Tibial nerve (tissue), 4 donors: ENCODE data around the gene PPP1R12A. TPM values are rescaled to one million over a fixed set of nuclear protein-coding genes. Genes with fewer than 3 reads are reported as not detected.

Experiments
- DNase-seq, 2 donors: peaks; one replicate each; pipeline ENCODE4 v3.0.0-alpha.2; 2019; ENCODE audit warnings: low spot score in 2 of 2
- H3K27ac ChIP-seq, 4 donors: fragments of 200-600 bp; sonication (generic) in 3 of 4; one replicate each; pipeline ENCODE4 v1.5.1; 2017 to 2019; ENCODE audit warnings: mild to moderate bottlenecking in 1 of 4
- H3K27me3 ChIP-seq, 2 donors: fragments of 200-600 bp; sonication (generic) in 1 of 2; one replicate each; pipeline versions ENCODE4 v1.5.1 to v1.6.0; 2017 to 2019
- H3K36me3 ChIP-seq, 3 donors: fragments of 200-600 bp; sonication (generic); one replicate each; pipeline ENCODE4 v1.5.1; 2018 to 2019
- H3K4me1 ChIP-seq, 4 donors: fragments of 200-600 bp; sonication (generic) in 3 of 4; one replicate each; pipeline ENCODE4 v1.5.1; 2017 to 2019
- H3K4me3 ChIP-seq, 4 donors: fragments of 200-600 bp; sonication (generic) in 3 of 4; one replicate each; pipeline ENCODE4 v1.5.1; 2017 to 2019; ENCODE audit warnings: mild to moderate bottlenecking in 1 of 4, moderate library complexity in 1 of 4
- H3K9me3 ChIP-seq, 4 donors: fragments of 200-600 bp; sonication (generic) in 3 of 4; one replicate each; pipeline ENCODE4 v1.5.1; 2017 to 2019
- EP300 ChIP-seq, 2 donors: sonication (generic); formaldehyde crosslinking; IDR thresholded peaks; one replicate each; pipeline ENCODE4 v1.6.1; 2017; ENCODE audit warnings: antibody characterized with exemption in 2 of 2, mild to moderate bottlenecking in 1 of 2
- POLR2A ChIP-seq, 2 donors: fragments of 450-650 bp; IDR thresholded peaks; one replicate each; pipeline ENCODE4 v1.6.1; 2017; ENCODE audit warnings: antibody characterized with exemption in 2 of 2, mild to moderate bottlenecking in 2 of 2, moderate library complexity in 2 of 2
- WGBS, 2 donors: methylation state at CpG; one replicate each; pipeline ENCODE4 v1.1.5; 2018; 5-methylcytosine and 5-hydroxymethylcytosine counted together
- total RNA-seq, 4 donors: library from RNA; depleted of rRNA; stranded (reverse); fragments of >200 nt; gene quantifications; one replicate each; pipeline ENCODE4 v1.1.0, GENCODE V29; 2016
- TF ChIP-seq, protein P1 (sequence below), 5 experiments: fragments of 200-600 bp in 3 of 5; fragments of 450-650 bp in 2 of 5; sonication (generic) in 3 of 5; IDR thresholded peaks; one replicate each; pipeline ENCODE4 v1.5.1; 2016 to 2019; ENCODE audit warnings: antibody characterized with exemption in 5 of 5, mild to moderate bottlenecking in 3 of 5, moderate library complexity in 2 of 5

The PPP1R12A gene
- total RNA-seq, 4 donors from 2014 or later = 84.3 to 137 (median 99.6) TPM

DNA sequence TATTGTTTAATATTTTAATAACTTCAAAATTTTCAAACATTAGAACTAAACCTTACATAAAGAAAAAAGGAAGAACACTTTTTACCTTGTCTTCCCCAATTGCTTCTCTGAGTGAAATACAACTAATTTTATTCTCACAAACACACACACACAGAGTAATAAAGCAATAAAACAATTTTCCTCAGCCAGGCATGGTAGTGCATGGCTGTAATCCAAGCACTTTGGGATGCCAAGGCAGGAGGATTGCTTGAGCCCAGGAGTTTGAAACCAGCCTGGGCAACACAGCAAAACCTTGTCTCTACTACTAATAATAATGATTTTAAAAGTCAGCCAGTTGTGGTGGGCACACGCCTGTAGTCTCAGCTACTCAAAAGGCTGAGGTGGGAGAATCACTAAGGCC, 13.1 kb downstream of the PPP1R12A start:
- Histone ChIP-seq H3K4me3 (no peak overlapping the region), H3K9me3 (no peaks in the 10 kb centered on the region), H3K27ac (no peak overlapping the region), H3K27me3 (no peaks in the 10 kb centered on the region), H3K36me3 (no peaks in the 10 kb centered on the region), H3K4me1 (peaks cover 0 to 44% (median 10%) of the 10 kb centered on the region in 4 donors)
- DNase-seq = no peak
- 73 to 88% methylated on average over 1 of the region's 1 CpG for WGBS, 2 donors
- TF ChIP-seq, protein P1, sequence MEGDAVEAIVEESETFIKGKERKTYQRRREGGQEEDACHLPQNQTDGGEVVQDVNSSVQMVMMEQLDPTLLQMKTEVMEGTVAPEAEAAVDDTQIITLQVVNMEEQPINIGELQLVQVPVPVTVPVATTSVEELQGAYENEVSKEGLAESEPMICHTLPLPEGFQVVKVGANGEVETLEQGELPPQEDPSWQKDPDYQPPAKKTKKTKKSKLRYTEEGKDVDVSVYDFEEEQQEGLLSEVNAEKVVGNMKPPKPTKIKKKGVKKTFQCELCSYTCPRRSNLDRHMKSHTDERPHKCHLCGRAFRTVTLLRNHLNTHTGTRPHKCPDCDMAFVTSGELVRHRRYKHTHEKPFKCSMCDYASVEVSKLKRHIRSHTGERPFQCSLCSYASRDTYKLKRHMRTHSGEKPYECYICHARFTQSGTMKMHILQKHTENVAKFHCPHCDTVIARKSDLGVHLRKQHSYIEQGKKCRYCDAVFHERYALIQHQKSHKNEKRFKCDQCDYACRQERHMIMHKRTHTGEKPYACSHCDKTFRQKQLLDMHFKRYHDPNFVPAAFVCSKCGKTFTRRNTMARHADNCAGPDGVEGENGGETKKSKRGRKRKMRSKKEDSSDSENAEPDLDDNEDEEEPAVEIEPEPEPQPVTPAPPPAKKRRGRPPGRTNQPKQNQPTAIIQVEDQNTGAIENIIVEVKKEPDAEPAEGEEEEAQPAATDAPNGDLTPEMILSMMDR (IDR thresholded peaks at IDR 0.05) = no peak
- TF ChIP-seq POLR2A (IDR thresholded peaks at IDR 0.05) (no peak), EP300 (IDR thresholded peaks at IDR 0.05) (no peak)

- no peak overlapping the region for H3K4me3 ChIP-seq
- DNase-seq = no peak
- TF ChIP-seq EP300 (IDR thresholded peaks at IDR 0.05) = no peak
- no peak for TF ChIP-seq POLR2A (IDR thresholded peaks at IDR 0.05)
- TF ChIP-seq, protein P1 (IDR thresholded peaks at IDR 0.05) = no peak
- H3K4me1 ChIP-seq = peaks cover 0 to 52% (median 9%) of the 10 kb centered on the region in 4 donors
- no peaks in the 10 kb centered on the region for H3K27me3 ChIP-seq
- WGBS, 2 donors = 80% methylated on average over 5 of the region's 5 CpGs
- no peaks in the 10 kb centered on the region for H3K9me3 ChIP-seq
- H3K36me3 ChIP-seq = no peaks in the 10 kb centered on the region
- no peak overlapping the region for H3K27ac ChIP-seq
Observed at GRCh38 chr12:79920421-79921238, 14.3 kb downstream of the PPP1R12A start.

DNA sequence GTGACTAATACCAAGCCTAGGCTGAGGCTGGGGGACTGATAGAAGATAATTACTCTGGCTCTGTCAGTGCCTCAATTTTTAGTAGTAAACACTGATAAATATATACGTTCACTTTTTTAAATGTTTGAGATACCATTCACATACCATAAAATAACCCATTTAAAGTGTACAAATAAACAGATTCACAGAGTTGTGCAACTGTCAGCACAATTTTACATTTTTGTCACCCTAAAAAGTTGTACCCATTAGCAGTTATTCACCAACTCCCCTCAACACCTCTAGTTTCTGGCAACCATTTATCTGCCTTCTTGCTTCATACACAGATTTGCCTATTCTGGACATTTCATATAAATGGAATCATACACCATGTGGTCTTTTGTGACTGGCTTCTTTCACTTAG, 15.1 kb downstream of the PPP1R12A start:
- Histone ChIP-seq H3K27ac (no peak overlapping the region), H3K27me3 (no peaks in the 10 kb centered on the region), H3K9me3 (no peaks in the 10 kb centered on the region), H3K4me3 (no peak overlapping the region), H3K36me3 (no peaks in the 10 kb centered on the region), H3K4me1 (peaks cover 0 to 53% (median 8%) of the 10 kb centered on the region in 4 donors)
- DNase-seq = no peak
- TF ChIP-seq EP300 (IDR thresholded peaks at IDR 0.05) (no peak), POLR2A (IDR thresholded peaks at IDR 0.05) (no peak)
- TF ChIP-seq, protein P1 (IDR thresholded peaks at IDR 0.05) = no peak
- 91 to 92% methylated on average over 1 of the region's 1 CpG for WGBS, 2 donors

GRCh38 chr12:79916826-79917225, 18.1 kb downstream of the PPP1R12A start:
- TF ChIP-seq EP300 (IDR thresholded peaks at IDR 0.05) (no peak), POLR2A (IDR thresholded peaks at IDR 0.05) (no peak)
- TF ChIP-seq, protein P1 (IDR thresholded peaks at IDR 0.05) = no peak
- Histone ChIP-seq H3K36me3 (no peaks in the 10 kb centered on the region), H3K4me1 (peaks cover 0 to 58% (median 13%) of the 10 kb centered on the region in 4 donors), H3K27ac (no peak overlapping the region), H3K27me3 (no peaks in the 10 kb centered on the region), H3K4me3 (no peak overlapping the region), H3K9me3 (no peaks in the 10 kb centered on the region)
- WGBS, 2 donors = 87 to 88% methylated on average over 2 of the region's 2 CpGs
- DNase-seq = no peak

GRCh38 chr12:79911889-79912656, 22.8 kb downstream of the PPP1R12A start:
- H3K4me1 ChIP-seq = peaks cover 0 to 57% (median 8%) of the 10 kb centered on the region in 4 donors
- H3K9me3 ChIP-seq = no peaks in the 10 kb centered on the region
- no peak overlapping the region for H3K4me3 ChIP-seq
- 83 to 86% methylated on average over 6 of the region's 6 CpGs for WGBS, 2 donors
- DNase-seq = no peak
- no peak overlapping the region for H3K27ac ChIP-seq
- TF ChIP-seq POLR2A (IDR thresholded peaks at IDR 0.05) = no peak
- TF ChIP-seq, protein P1 (IDR thresholded peaks at IDR 0.05) = no peak
- TF ChIP-seq EP300 (IDR thresholded peaks at IDR 0.05) = no peak
- no peaks in the 10 kb centered on the region for H3K36me3 ChIP-seq
- no peaks in the 10 kb centered on the region for H3K27me3 ChIP-seq
